AG04449 (cell line): ENCODE measurements around the gene SP4.
A peak's percentile ranks its signal among the peaks of the same experiment; 100 is the strongest.

Experiments used
- CTCF ChIA-PET: fragments of 350-600 bp; formaldehyde crosslinking; extraction: SDS; loops from one replicate; lab custom pipeline; 2021; ENCODE audit warnings: antibody characterized with exemption; lab: Yijun Ruan, JAX
- POLR2A ChIA-PET: fragments of 400-600, 350-600 bp; formaldehyde crosslinking; extraction: SDS; loops from one replicate; lab custom pipeline; 2020; ENCODE audit warnings: antibody characterized with exemption, inconsistent platforms; lab: Yijun Ruan, JAX
- DNase-seq: peaks from one replicate; pipeline ENCODE4 v3.0.0-alpha.2; 2010; ENCODE audit warnings: low read depth, low spot score
- H3K4me3 ChIP-seq: 2 replicates; pipeline ENCODE4 v1.5.1; 2011; ENCODE audit warnings: low read depth, mild to moderate bottlenecking, control low read depth, low read length
- TF ChIP-seq, protein P1 (sequence below): IDR thresholded peaks from one replicate; pipeline ENCODE4 v1.5.1; 2011; ENCODE audit warnings: mild to moderate bottlenecking, moderate library complexity, low read length, control low read depth, inconsistent platforms; ENCODE audit not compliant: insufficient read depth; ENCODE audit errors: missing control alignments

Gene SP4

DNA sequence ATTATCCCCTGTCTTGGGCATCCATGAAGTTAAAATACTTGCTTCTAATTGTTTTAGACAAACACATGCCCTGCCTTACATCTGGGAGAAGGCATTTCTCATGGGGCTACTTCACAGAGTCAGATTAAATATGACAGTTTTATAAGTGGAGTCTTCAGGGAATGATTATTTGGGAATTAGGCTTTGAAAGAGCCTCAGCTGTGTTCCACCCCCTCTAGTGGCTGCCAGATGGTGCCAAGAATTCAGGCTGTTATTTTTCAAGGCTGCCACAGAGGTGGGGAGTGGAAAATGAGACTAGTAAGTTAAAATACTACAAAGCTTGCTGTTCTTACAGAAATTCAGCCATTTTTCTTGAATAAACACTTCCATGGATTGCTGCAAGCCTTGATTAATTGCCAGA, 69.2 kb downstream of the SP4 start:
- TF ChIP-seq, protein P1, sequence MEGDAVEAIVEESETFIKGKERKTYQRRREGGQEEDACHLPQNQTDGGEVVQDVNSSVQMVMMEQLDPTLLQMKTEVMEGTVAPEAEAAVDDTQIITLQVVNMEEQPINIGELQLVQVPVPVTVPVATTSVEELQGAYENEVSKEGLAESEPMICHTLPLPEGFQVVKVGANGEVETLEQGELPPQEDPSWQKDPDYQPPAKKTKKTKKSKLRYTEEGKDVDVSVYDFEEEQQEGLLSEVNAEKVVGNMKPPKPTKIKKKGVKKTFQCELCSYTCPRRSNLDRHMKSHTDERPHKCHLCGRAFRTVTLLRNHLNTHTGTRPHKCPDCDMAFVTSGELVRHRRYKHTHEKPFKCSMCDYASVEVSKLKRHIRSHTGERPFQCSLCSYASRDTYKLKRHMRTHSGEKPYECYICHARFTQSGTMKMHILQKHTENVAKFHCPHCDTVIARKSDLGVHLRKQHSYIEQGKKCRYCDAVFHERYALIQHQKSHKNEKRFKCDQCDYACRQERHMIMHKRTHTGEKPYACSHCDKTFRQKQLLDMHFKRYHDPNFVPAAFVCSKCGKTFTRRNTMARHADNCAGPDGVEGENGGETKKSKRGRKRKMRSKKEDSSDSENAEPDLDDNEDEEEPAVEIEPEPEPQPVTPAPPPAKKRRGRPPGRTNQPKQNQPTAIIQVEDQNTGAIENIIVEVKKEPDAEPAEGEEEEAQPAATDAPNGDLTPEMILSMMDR, result peak; percentile 34
- POLR2A ChIA-PET, result no interaction called here
- CTCF ChIA-PET, result interaction anchor here (1.4 kb wide), 1 partner anchor 13 kb away, joined by 6 read pairs; no protein-coding TSS in a partner anchor
- DNase-seq, result no peak
- no peak overlapping the region for H3K4me3 ChIP-seq

DNA sequence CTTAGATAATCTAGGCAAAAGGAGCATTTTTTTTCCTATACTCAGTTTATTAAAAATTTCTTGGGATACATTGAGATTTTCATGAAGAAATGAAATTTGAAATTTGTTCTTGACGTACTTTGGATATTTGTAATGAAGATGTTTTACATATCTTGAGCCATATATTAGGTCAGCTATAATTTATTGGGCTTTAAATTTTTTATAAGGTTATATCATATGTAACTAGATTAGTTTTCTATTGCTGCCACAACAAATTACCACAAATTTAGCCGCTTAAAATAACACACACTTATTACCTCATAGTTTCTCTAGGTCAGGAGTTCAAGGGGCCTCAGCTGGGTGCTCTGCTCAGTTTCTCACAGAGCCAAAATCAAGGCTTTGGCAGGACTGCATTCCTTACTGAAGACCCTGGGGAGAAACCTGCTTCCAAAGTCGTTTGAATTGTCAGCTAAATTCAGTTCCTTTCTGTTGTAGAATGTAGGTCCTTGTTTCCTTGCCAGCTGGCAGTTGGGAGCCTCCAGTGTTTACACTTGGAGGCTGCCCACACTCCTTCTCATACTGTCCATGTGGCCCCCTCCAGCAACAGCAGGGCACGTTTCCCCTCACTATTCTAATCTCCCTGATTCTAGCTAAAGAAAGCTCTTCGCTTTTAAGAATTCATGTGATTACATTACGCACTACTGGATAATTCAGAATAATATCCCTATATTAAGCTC, 72.4 kb downstream of the SP4 start:
- DNase-seq, result no peak
- ChIA-PET POLR2A (no interaction called here), CTCF (interaction anchor here (0.8 to 1.6 kb wide), 2 partner anchors 244 to 246 kb away, joined by 4 to 6 read pairs; no protein-coding TSS in a partner anchor)
- H3K4me3 ChIP-seq, result no peak overlapping the region
- TF ChIP-seq, protein P1, result no peak

DNA sequence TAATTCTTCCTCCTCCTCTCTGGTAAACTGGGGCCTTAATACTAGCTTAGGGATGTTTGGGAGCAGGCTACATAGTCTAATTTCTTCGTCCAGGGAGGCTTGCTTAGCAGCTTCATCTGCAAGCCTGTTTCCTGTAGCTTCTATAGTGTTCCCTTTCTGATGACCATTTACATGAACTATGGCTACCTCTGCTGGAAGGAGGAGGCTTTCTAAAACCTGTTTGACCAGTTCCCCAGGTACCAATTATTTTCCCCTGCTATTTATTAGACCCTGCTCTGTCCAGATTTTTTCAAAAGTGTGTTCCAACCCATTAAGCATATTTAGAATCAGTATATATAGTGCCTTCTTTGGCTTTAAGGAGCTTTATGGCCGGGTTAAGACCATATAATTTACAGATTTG, 76.1 kb downstream of the SP4 start:
- TF ChIP-seq, protein P1, result no peak
- ChIA-PET POLR2A (no interaction called here), CTCF (interaction anchor here (1.1 to 1.9 kb wide), 2 partner anchors 248 to 250 kb away, joined by 4 to 10 read pairs; no protein-coding TSS in a partner anchor)
- no peak overlapping the region for H3K4me3 ChIP-seq
- DNase-seq, result no peak

DNA sequence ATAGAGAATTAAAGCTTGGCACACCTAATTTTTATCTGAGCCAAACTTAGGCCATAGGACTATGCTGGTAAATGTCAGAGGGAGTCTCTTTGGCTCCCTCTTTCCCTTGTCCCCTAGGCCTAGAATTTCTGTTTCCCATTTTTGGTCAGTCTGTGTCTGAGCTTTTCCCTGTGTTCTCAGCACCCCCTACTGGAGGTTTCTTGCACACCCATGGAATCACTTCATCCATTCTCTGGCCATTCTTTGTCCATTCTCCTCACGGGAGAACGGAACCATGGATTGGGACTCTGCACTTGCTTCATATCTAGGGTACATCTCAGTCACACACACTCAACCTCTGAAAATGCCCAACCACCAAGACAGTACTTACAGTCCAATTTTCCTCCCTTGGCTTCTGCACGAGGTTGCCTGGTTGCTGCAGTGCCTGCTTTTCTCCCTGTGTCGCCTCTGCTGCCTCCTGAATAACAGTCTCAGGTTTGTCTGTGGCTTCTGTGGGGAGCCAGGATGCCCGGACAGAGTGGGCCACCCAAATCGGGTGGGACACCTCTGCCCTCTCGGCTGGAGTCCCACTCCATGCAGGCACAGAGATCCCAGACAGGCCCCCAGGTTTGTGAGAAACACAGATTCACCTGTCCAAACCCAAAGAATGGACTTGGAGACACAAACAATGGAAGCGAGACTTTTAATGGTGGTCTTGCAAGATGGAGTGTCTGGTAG, 79.9 kb downstream of the SP4 start:
- ChIA-PET POLR2A (no interaction called here), CTCF (interaction anchor here (0.7 to 3.5 kb wide), 8 partner anchors 9 to 559 kb away, joined by 3 to 27 read pairs (median 4); no protein-coding TSS in a partner anchor)
- TF ChIP-seq, protein P1, result peak; percentile 65
- H3K4me3 ChIP-seq, result no peak overlapping the region
- DNase-seq, result no peak

DNA sequence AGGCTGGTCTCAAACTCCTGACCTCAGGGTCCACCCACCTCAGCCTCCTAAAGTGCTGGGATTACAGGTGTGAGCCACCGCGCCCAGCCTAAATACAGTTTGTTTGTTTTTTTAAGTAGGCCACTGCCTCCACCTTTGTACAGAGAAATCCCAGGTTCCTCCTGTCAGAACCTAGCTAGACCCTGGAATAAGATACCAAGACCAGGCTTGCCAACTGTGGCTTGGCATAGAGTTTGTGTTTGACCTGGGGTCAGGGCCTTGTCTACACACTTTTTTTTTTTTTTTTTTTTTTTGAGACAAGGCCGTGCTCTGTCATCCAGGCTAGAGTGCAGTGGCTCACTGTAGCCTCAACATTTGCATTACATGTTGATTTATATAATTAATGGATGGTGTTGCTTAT, 80.7 kb downstream of the SP4 start:
- TF ChIP-seq, protein P1, result no peak
- ChIA-PET CTCF (interaction anchor here (0.7 to 3.5 kb wide), 4 partner anchors 9 to 252 kb away, joined by 3 to 27 read pairs (median 4); no protein-coding TSS in a partner anchor), POLR2A (no interaction called here)
- H3K4me3 ChIP-seq, result no peak overlapping the region
- DNase-seq, result no peak

DNA sequence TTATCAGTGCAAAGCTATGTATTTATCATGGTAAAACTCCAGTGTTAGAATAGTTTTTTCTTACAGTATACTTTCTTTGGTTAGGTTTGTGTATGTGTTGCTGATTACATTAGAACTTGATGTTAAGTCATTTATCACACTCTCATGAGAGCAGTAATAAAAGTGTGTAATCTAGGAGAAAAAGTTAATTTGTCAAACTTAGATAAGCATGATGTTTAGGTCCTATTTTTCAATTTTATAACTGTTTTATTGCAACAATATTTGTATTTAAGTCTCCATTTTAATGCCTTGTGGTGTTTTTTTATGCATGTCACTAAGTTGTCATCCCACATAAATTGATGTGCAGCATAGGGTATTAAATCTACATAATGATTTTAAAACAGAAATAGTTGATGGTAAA, 86.2 kb downstream of the SP4 start:
- no peak for DNase-seq
- ChIA-PET POLR2A (no interaction called here), CTCF (interaction anchor here (0.7 kb wide), 1 partner anchor 12 kb away, joined by 5 read pairs; no protein-coding TSS in a partner anchor)
- H3K4me3 ChIP-seq, result no peak overlapping the region
- TF ChIP-seq, protein P1, result no peak
